Keratinocyte (primary cell): ENCODE data around the gene SF3B4. TPM values are rescaled to one million over a fixed set of nuclear protein-coding genes. Genes with fewer than 3 reads are reported as not detected.

Experiments used
- DNase-seq: peaks from one replicate; pipeline ENCODE4 v3.0.0-alpha.2; 2011; ENCODE audit warnings: low read depth, missing footprints, low spot score
- FAIRE-seq: peaks from 2 replicates; lab custom pipeline; 2011; peaks lifted over from hg19 to GRCh38; lab: Jason Lieb, UNC
- H2AFZ ChIP-seq: 2 replicates; pipeline ENCODE4 v1.6.0; 2012; ENCODE audit warnings: low read length, control low read depth, inconsistent platforms; ENCODE audit not compliant: control insufficient read depth
- H3K27ac ChIP-seq: 2 replicates; pipeline ENCODE4 v1.5.1; 2011; ENCODE audit warnings: low read length; ENCODE audit not compliant: control insufficient read depth, insufficient read depth
- H3K27me3 ChIP-seq: 3 replicates; pipeline ENCODE4 v1.6.0; 2011; ENCODE audit warnings: low read length; ENCODE audit not compliant: control insufficient read depth, insufficient read depth; ENCODE audit errors: extremely low read depth
- H3K36me3 ChIP-seq, 2 experiments: 2 replicates in 1 of 2; 3 replicates in 1 of 2; pipeline ENCODE4 v1.5.1; 2011; ENCODE audit warnings: low read length in 2 of 2, mild to moderate bottlenecking in 1 of 2; ENCODE audit not compliant: control insufficient read depth in 2 of 2, insufficient read depth in 2 of 2; ENCODE audit errors: extremely low read depth in 1 of 2
- H3K4me1 ChIP-seq: 3 replicates; pipeline ENCODE4 v1.5.1; 2011; ENCODE audit warnings: low read length; ENCODE audit not compliant: control insufficient read depth, insufficient read depth; ENCODE audit errors: extremely low read depth
- H3K4me2 ChIP-seq: 3 replicates; pipeline ENCODE4 v1.6.0; 2011; ENCODE audit warnings: low read depth, low read length; ENCODE audit not compliant: control insufficient read depth, insufficient read depth; ENCODE audit errors: extremely low read depth
- H3K4me3 ChIP-seq, 3 experiments: fragments of 200-600 bp in 1 of 3; sonication (generic) in 1 of 3; 2 replicates in 2 of 3; 3 replicates in 1 of 3; pipeline ENCODE4 v1.5.1; 2011 to 2016; ENCODE audit warnings: low read length in 3 of 3, mild to moderate bottlenecking in 3 of 3, control low read depth in 2 of 3, inconsistent platforms in 1 of 3, low read depth in 1 of 3, mixed read lengths in 1 of 3, mixed run types in 1 of 3, moderate library complexity in 1 of 3; ENCODE audit not compliant: control insufficient read depth in 2 of 3, insufficient read depth in 2 of 3; ENCODE audit errors: extremely low read depth in 1 of 3
- H3K79me2 ChIP-seq: 2 replicates; pipeline ENCODE4 v1.6.0; 2012; ENCODE audit warnings: low read length; ENCODE audit not compliant: control insufficient read depth, insufficient read depth
- H3K9ac ChIP-seq: 3 replicates; pipeline ENCODE4 v1.6.0; 2011; ENCODE audit warnings: low read length; ENCODE audit not compliant: control insufficient read depth, insufficient read depth; ENCODE audit errors: extremely low read depth
- H3K9me1 ChIP-seq: 3 replicates; pipeline ENCODE4 v1.6.0; 2011; ENCODE audit warnings: low read length; ENCODE audit not compliant: control insufficient read depth, insufficient read depth; ENCODE audit errors: extremely low read depth
- H3K9me3 ChIP-seq: 2 replicates; pipeline ENCODE4 v1.5.1; 2012; ENCODE audit warnings: low read depth, low read length; ENCODE audit not compliant: control insufficient read depth
- H4K20me1 ChIP-seq: 3 replicates; pipeline ENCODE4 v1.6.0; 2011; ENCODE audit warnings: low read length; ENCODE audit not compliant: control insufficient read depth, insufficient read depth; ENCODE audit errors: extremely low read depth
- CTCF ChIP-seq, 3 experiments: IDR thresholded peaks in 1 of 3; conservative IDR thresholded peaks in 1 of 3; optimal IDR thresholded peaks in 1 of 3; 2 replicates in 2 of 3; 3 replicates in 1 of 3; pipeline versions ENCODE3 to v1.5.1; 2011; ENCODE audit warnings: low read length in 3 of 3, mild to moderate bottlenecking in 3 of 3, moderate library complexity in 2 of 3, control low read depth in 1 of 3, inconsistent platforms in 1 of 3; ENCODE audit not compliant: insufficient read depth in 2 of 3; ENCODE audit errors: extremely low read depth in 1 of 3
- EZH2 ChIP-seq: IDR thresholded peaks from one replicate; pipeline ENCODE4 v1.6.1; 2012; ENCODE audit warnings: inconsistent platforms, mild to moderate bottlenecking, low read length, moderate library complexity
- dilution Hi-C: fragments of 300-500 bp; cut with MboI; formaldehyde crosslinking; loops from one replicate; pipeline ENCODE4 v1.7.0; 2020; ENCODE audit warnings: low sequenced_read_pairs; ENCODE audit not compliant: extremely low pct_ligation_motif_present
- polyA plus RNA-seq, 5 experiments: library from polyadenylated mRNA; depleted of rRNA in 3 of 5; stranded (reverse) in 3 of 5; stranded (forward) in 1 of 5; unstranded in 1 of 5; fragments of >200 nt; gene quantifications; 1 replicate in 1 of 5; 2 replicates in 3 of 5; 3 replicates in 1 of 5; pipeline versions ENCODE4 v1.2.1 to v1.2.3, GENCODE V29; 2011 to 2012; ENCODE audit warnings: missing spikeins in 2 of 5, low read depth in 1 of 5, low replicate concordance in 1 of 5

The SF3B4 gene
- polyA plus RNA-seq, 1 donor (not counting 4 experiments of a cell fraction or from before 2014, with no cell fraction given), result 35.4 TPM

GRCh38 chr1:149965440-149965839 lies 37.8 kb upstream of the SF3B4 start:
- Histone ChIP-seq H3K27ac (no peak overlapping the region), H3K79me2 (no peaks in the 10 kb centered on the region), H4K20me1 (no peaks in the 10 kb centered on the region), H3K36me3 (peaks cover 9 to 20% of the 10 kb centered on the region in 2 experiments), H3K4me2 (no peak overlapping the region), H2AFZ (no peak overlapping the region), H3K9me3 (no peaks in the 10 kb centered on the region), H3K9me1 (no peaks in the 10 kb centered on the region), H3K27me3 (no peaks in the 10 kb centered on the region), H3K9ac (no peak overlapping the region), H3K4me1 (peaks cover 3% of the 10 kb centered on the region), H3K4me3 (no peak overlapping the region)
- TF ChIP-seq CTCF (optimal IDR thresholded peaks at IDR 0.05 in 1 of 3, IDR thresholded peaks at IDR 0.05 in 1 of 3, conservative IDR thresholded peaks at IDR 0.05 in 1 of 3; ENCODE audit: extremely low read depth in 1 of 3, insufficient read depth in 2 of 3, low read length in 3 of 3) (no peak), EZH2 (no peak)
- DNase-seq (no peak), FAIRE-seq (no peak)
- dilution Hi-C loops, result no loop called here

GRCh38 chr1:149963358-149963757 lies 35.8 kb upstream of the SF3B4 start:
- H4K20me1 ChIP-seq, result no peaks in the 10 kb centered on the region
- H3K9ac ChIP-seq, result no peak overlapping the region
- no peak overlapping the region for H2AFZ ChIP-seq
- H3K36me3 ChIP-seq, result peaks cover 16 to 24% of the 10 kb centered on the region in 2 experiments
- dilution Hi-C loops, result no loop called here
- no peaks in the 10 kb centered on the region for H3K9me3 ChIP-seq
- no peak for TF ChIP-seq EZH2
- TF ChIP-seq CTCF (optimal IDR thresholded peaks at IDR 0.05 in 1 of 3, IDR thresholded peaks at IDR 0.05 in 1 of 3, conservative IDR thresholded peaks at IDR 0.05 in 1 of 3; ENCODE audit: extremely low read depth in 1 of 3, insufficient read depth in 2 of 3, low read length in 3 of 3), result no peak
- peaks cover 3% of the 10 kb centered on the region for H3K4me1 ChIP-seq
- no peak for DNase-seq
- H3K27me3 ChIP-seq, result no peaks in the 10 kb centered on the region
- no peak overlapping the region for H3K4me3 ChIP-seq
- H3K9me1 ChIP-seq, result no peaks in the 10 kb centered on the region
- H3K27ac ChIP-seq, result no peak overlapping the region
- no peak overlapping the region for H3K4me2 ChIP-seq
- FAIRE-seq, result no peak
- H3K79me2 ChIP-seq, result no peaks in the 10 kb centered on the region
